Dedifferentiated amniotic fluid mesenchymal stem cell (primary cell): ENCODE measurements around the gene ZNF343.
"Not testable (repeated sequence)": the region's sequence is repeated elsewhere in the genome, so short reads cannot be mapped to it uniquely, and the experiment has no call there.

Source experiments
- DNase-seq: peaks from one replicate; pipeline ENCODE4 v3.0.0-alpha.2; 2016; ENCODE audit errors: extremely low spot score

The ZNF343 gene

GRCh38 chr20:2508631-2509467 is at the start of gene ZNF343:
Gene ZNF343, minus strand, starts transcription at chr20:2508915. Its CDS starts 15,020 bp downstream, at chr20:2493895.
- DNase-seq: peak; percentile 81

- DNase-seq: no peak
Observed at GRCh38 chr20:2557873-2558580, 49.3 kb upstream of the ZNF343 start.

- DNase-seq: no peak
Observed at GRCh38 chr20:2545594-2545993, 36.9 kb upstream of the ZNF343 start.

- DNase-seq: no peak
Observed at GRCh38 chr20:2544211-2544610, 35.5 kb upstream of the ZNF343 start.

GRCh38 chr20:2542361-2542760 is 33.6 kb upstream of the ZNF343 start:
- no peak for DNase-seq

- DNase-seq: no peak
Observed at GRCh38 chr20:2541940-2542339, 33.2 kb upstream of the ZNF343 start.

GRCh38 chr20:2538931-2539720 is 30.4 kb upstream of the ZNF343 start:
- no peak for DNase-seq

- no peak for DNase-seq
Observed at GRCh38 chr20:2538356-2538755, 29.6 kb upstream of the ZNF343 start.

- no peak for DNase-seq
Observed at GRCh38 chr20:2537101-2537500, 28.4 kb upstream of the ZNF343 start.

- DNase-seq: no peak
Observed at GRCh38 chr20:2536560-2536986, 27.9 kb upstream of the ZNF343 start, which contains the start of gene TMC2. Gene TMC2, plus strand, starts transcription at chr20:2536573. Its CDS starts 49 bp downstream, at chr20:2536622.

- DNase-seq: no peak
Observed at GRCh38 chr20:2535711-2536559, 27.2 kb upstream of the ZNF343 start.

- no peak for DNase-seq
Observed at GRCh38 chr20:2533118-2533517, 24.4 kb upstream of the ZNF343 start.

GRCh38 chr20:2528671-2529271 is 20.1 kb upstream of the ZNF343 start:
- no peak for DNase-seq

GRCh38 chr20:2527762-2528161 is 19.0 kb upstream of the ZNF343 start:
- DNase-seq: no peak

GRCh38 chr20:2526218-2526583 is 17.5 kb upstream of the ZNF343 start:
- DNase-seq: not testable (repeated sequence)

- no peak for DNase-seq
Observed at GRCh38 chr20:2524709-2525506, 16.2 kb upstream of the ZNF343 start.

GRCh38 chr20:2523919-2524708 is 15.4 kb upstream of the ZNF343 start:
- DNase-seq: peak; percentile 71

GRCh38 chr20:2522826-2523429 is 14.2 kb upstream of the ZNF343 start:
- DNase-seq: not testable (repeated sequence)
